GM21529 (cell line): Measurements from ENCODE around the gene OTUB2.

Experiments used
- ATAC-seq: cut with Tn5 transposase; IDR thresholded peaks from one replicate; pipeline ENCODE4 v1.9.1; 2021; ENCODE audit not compliant: unreplicated experiment

The OTUB2 gene

GRCh38 chr14:94026173-94026888, at the start of gene OTUB2:
Gene OTUB2, plus strand, starts transcription at chr14:94026340. Its CDS starts 198 bp downstream, at chr14:94026538.
- ATAC-seq = peak; percentile 100

GRCh38 chr14:93976477-93977057, 49.6 kb upstream of the OTUB2 start, which contains the start of gene ASB2:
Gene ASB2, minus strand, starts transcription at chr14:93976570. Its CDS starts 12,031 bp downstream, at chr14:93964539.
- ATAC-seq = peak; percentile 15

- ATAC-seq = no peak
Measured at GRCh38 chr14:93977171-93977570, 49.0 kb upstream of the OTUB2 start.

- peak; percentile 37 for ATAC-seq
Measured at GRCh38 chr14:93977790-93978581, 48.2 kb upstream of the OTUB2 start.

- ATAC-seq = no peak
Measured at GRCh38 chr14:93978735-93979134, 47.4 kb upstream of the OTUB2 start.

- ATAC-seq = no peak
Measured at GRCh38 chr14:93980456-93981201, 45.5 kb upstream of the OTUB2 start.

GRCh38 chr14:93981316-93982229, 44.6 kb upstream of the OTUB2 start:
- no peak for ATAC-seq

GRCh38 chr14:93982230-93983007, 43.7 kb upstream of the OTUB2 start:
- ATAC-seq = no peak

GRCh38 chr14:93984070-93984469, 42.1 kb upstream of the OTUB2 start:
- no peak for ATAC-seq

- no peak for ATAC-seq
Measured at GRCh38 chr14:93984987-93985410, 41.1 kb upstream of the OTUB2 start.

- ATAC-seq = no peak
Measured at GRCh38 chr14:93986955-93987354, 39.2 kb upstream of the OTUB2 start.

- ATAC-seq = no peak
Measured at GRCh38 chr14:93987376-93987775, 38.8 kb upstream of the OTUB2 start.

GRCh38 chr14:93987815-93988476, 38.2 kb upstream of the OTUB2 start:
- ATAC-seq = no peak

GRCh38 chr14:93989939-93990338, 36.2 kb upstream of the OTUB2 start:
- ATAC-seq = peak; percentile 62

- ATAC-seq = no peak
Measured at GRCh38 chr14:93991212-93991611, 34.9 kb upstream of the OTUB2 start.

- no peak for ATAC-seq
Measured at GRCh38 chr14:93991649-93992048, 34.5 kb upstream of the OTUB2 start.

- ATAC-seq = no peak
Measured at GRCh38 chr14:93993382-93993781, 32.8 kb upstream of the OTUB2 start.

- ATAC-seq = no peak
Measured at GRCh38 chr14:93994919-93995682, 31.0 kb upstream of the OTUB2 start.
